Sigmoid colon (tissue), 7 donors: ENCODE measurements around the gene MBOAT1. TPM values are rescaled to one million over a fixed set of nuclear protein-coding genes. Genes with fewer than 3 reads are reported as not detected.
"Not testable (repeated sequence)": the region's sequence is repeated elsewhere in the genome, so short reads cannot be mapped to it uniquely, and the experiment has no call there.

Experiments used
- DNase-seq: peaks from one replicate; pipeline ENCODE4 v3.0.0-alpha.2; 2019
- H3K27ac ChIP-seq, 4 donors: fragments of 200-600 bp; sonication (generic); one replicate each; pipeline ENCODE4 v1.5.1; 2016 to 2019; ENCODE audit warnings: mild to moderate bottlenecking in 1 of 4
- H3K27me3 ChIP-seq, 3 donors: fragments of 200-600 bp; sonication (generic); one replicate each; pipeline ENCODE4 v1.5.1; 2019; ENCODE audit warnings: mild to moderate bottlenecking in 1 of 3
- H3K36me3 ChIP-seq, 4 donors: fragments of 200-600 bp; sonication (generic); one replicate each; pipeline ENCODE4 v1.5.1; 2016 to 2019
- H3K4me1 ChIP-seq, 4 donors: fragments of 200-600 bp; sonication (generic); one replicate each; pipeline ENCODE4 v1.5.1; 2017 to 2019
- H3K4me3 ChIP-seq, 4 donors: fragments of 200-600 bp; sonication (generic); one replicate each; pipeline ENCODE4 v1.5.1; 2017 to 2019; ENCODE audit warnings: mild to moderate bottlenecking in 2 of 4, moderate library complexity in 1 of 4
- H3K9me3 ChIP-seq, 4 donors: fragments of 200-600 bp in 3 of 4; sonication (generic) in 3 of 4; one replicate each; pipeline versions ENCODE4 v1.5.1 to v1.6.1; 2013 to 2019
- EP300 ChIP-seq, 4 donors: sonication (generic); formaldehyde crosslinking; IDR thresholded peaks; one replicate each; pipeline ENCODE4 v1.6.1; 2017; ENCODE audit warnings: antibody characterized with exemption in 4 of 4
- POLR2A ChIP-seq, 2 donors: fragments of 450-650 bp; IDR thresholded peaks; one replicate each; pipeline ENCODE4 v1.6.1; 2016; ENCODE audit warnings: antibody characterized with exemption in 2 of 2, mild to moderate bottlenecking in 2 of 2, moderate library complexity in 2 of 2
- POLR2AphosphoS5 ChIP-seq, 4 donors: sonication (generic); formaldehyde crosslinking; IDR thresholded peaks; one replicate each; pipeline ENCODE4 v1.6.1; 2017; ENCODE audit warnings: antibody characterized with exemption in 4 of 4
- WGBS, 2 donors: extraction: QIAGEN DNeasy Blood & Tissue Kit; methylation state at CpG; one replicate each; pipeline ENCODE4 v1.1.7; 2013; 5-methylcytosine and 5-hydroxymethylcytosine counted together
- intact Hi-C: fragments of 100-400 bp; cut with DNase I; formaldehyde crosslinking; loops from one replicate; pipeline ENCODE4 v1.15.1; 2023
- polyA plus RNA-seq, 3 donors: library from polyadenylated mRNA; stranded (reverse); fragments of 200-250 nt; gene quantifications; one replicate each; pipeline ENCODE4 v1.2.3, GENCODE V29; 2013
- total RNA-seq, 4 donors: library from RNA; depleted of rRNA; stranded (reverse); fragments of >200 nt; gene quantifications; one replicate each; pipeline ENCODE4 v1.1.0, GENCODE V29; 2016
- TF ChIP-seq, protein P1 (sequence below), 4 experiments: fragments of 450-650 bp in 3 of 4; fragments of 200-600 bp in 1 of 4; IDR thresholded peaks; one replicate each; pipeline ENCODE4 v1.5.1; 2016 to 2019; ENCODE audit warnings: antibody characterized with exemption in 4 of 4, mild to moderate bottlenecking in 3 of 4, moderate library complexity in 2 of 4
- donor health status: healthy with polysubstance abuse.
- donor health status: Bipolar disorder and iron deficiency.
- donor health status: healthy.

Gene MBOAT1
- total and polyA plus RNA-seq, 7 donors = 2.4 to 16.6 (median 10.7) TPM

DNA sequence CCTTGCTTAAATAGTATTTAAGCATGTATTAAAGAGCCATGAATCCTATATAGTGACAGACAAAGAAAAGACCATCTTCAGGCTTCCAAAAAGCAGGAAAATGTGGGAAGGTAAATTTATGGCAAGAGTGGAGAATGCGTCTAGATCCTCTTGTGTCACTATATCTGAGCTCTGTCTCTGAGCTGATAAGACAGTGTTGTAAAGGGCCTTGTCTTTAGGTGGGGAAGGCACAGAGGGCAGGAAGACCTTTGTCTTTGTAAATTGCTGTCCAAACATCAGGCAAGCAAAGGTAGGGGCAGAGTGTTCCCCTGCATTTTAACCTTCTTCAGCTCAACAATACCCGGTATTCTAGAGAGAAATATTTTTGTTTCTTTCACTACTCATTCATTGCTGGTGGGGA is 33.9 kb upstream of the MBOAT1 start:
- Histone ChIP-seq H3K4me1 (peaks cover 0 to 19% (median 9%) of the 10 kb centered on the region in 4 donors), H3K27ac (peak overlapping the region in 3 of 4 donors; percentile 17 to 56 (median 42)), H3K36me3 (no peaks in the 10 kb centered on the region), H3K4me3 (no peak overlapping the region), H3K9me3 (no peaks in the 10 kb centered on the region), H3K27me3 (no peaks in the 10 kb centered on the region)
- WGBS, 2 donors = 12 to 52% methylated on average over 2 of the region's 2 CpGs
- no peak for TF ChIP-seq EP300 (IDR thresholded peaks at IDR 0.05)
- TF ChIP-seq POLR2AphosphoS5 (IDR thresholded peaks at IDR 0.05) = no peak
- TF ChIP-seq, protein P1, sequence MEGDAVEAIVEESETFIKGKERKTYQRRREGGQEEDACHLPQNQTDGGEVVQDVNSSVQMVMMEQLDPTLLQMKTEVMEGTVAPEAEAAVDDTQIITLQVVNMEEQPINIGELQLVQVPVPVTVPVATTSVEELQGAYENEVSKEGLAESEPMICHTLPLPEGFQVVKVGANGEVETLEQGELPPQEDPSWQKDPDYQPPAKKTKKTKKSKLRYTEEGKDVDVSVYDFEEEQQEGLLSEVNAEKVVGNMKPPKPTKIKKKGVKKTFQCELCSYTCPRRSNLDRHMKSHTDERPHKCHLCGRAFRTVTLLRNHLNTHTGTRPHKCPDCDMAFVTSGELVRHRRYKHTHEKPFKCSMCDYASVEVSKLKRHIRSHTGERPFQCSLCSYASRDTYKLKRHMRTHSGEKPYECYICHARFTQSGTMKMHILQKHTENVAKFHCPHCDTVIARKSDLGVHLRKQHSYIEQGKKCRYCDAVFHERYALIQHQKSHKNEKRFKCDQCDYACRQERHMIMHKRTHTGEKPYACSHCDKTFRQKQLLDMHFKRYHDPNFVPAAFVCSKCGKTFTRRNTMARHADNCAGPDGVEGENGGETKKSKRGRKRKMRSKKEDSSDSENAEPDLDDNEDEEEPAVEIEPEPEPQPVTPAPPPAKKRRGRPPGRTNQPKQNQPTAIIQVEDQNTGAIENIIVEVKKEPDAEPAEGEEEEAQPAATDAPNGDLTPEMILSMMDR (IDR thresholded peaks at IDR 0.05) = no peak
- TF ChIP-seq POLR2A (IDR thresholded peaks at IDR 0.05) = no peak
- intact Hi-C loops = no loop called here
- no peak for DNase-seq

DNA sequence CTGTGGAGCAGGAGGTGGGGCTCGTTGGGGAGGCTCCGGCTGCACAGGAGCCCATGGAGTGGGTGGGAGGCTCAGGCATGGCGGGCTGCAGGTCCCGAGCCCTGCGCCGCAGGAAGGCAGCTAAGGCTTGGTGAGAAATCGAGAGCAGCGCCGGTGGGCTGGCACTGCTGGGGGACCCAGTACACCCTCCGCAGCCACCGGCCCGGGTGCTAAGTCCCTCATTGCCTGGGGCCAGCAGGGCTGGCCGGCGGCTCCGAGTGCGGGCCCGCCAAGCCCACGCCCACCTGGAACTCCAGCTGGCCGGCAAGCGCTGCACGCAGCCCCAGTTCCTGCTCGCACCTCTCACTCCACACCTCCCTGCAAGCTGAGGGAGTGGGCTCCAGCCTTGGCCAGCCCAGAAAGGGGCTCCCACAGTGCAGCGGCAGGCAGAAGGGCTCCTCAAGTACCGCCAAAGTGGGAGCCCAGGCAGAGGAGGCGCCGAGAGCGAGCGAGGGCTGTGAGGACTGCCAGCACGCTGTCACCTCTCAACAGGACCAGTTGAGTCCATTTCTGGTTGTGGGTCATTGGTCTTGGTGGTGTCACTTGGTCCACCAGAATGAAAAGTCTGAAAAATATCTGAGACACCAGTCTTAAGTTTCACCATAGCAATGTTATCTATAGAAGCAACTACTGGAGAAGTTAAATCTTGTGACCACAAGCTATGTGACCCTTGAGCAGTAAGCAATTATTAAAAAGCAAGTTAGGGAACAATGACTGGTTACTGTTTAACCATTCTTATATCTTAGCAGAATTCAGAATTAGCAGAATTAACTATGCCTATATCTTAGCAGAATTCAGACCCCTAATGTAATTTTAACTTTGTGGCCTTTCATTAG is 32.8 kb upstream of the MBOAT1 start:
- Histone ChIP-seq H3K27ac (peak overlapping the region in 2 of 4 donors; percentile 42 to 56), H3K4me1 (peaks cover 0 to 19% (median 9%) of the 10 kb centered on the region in 4 donors)
- H3K4me3 ChIP-seq, intact Hi-C loops, DNase-seq, H3K27me3 ChIP-seq, H3K36me3 ChIP-seq, H3K9me3 ChIP-seq: not testable (repeated sequence)
- WGBS, 2 donors = 94 to 97% methylated on average over 29 of the region's 29 CpGs

DNA sequence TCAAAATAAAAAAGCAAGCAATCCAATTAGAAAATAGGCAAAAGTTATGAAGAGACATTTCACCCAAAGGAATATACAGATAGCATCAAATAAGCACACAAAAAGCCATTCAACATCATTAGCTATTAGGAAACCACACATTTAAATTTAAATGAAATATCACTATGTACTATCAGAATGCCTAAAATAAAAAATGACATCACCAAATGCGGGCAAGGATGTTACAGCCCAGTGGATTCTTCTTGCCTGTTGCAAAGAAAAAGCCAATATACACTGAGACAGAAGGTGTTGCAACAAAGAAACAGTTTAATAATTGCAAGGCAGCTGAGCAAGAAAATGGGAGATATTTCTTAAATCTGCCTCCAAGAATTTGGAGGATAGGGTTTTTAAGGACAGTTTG is 31.0 kb upstream of the MBOAT1 start:
- H3K27ac ChIP-seq = no peak overlapping the region
- TF ChIP-seq POLR2AphosphoS5 (IDR thresholded peaks at IDR 0.05) (no peak), POLR2A (IDR thresholded peaks at IDR 0.05) (no peak), EP300 (IDR thresholded peaks at IDR 0.05) (no peak)
- H3K27me3 ChIP-seq = no peaks in the 10 kb centered on the region
- no peak for DNase-seq
- H3K9me3 ChIP-seq = no peaks in the 10 kb centered on the region
- no peaks in the 10 kb centered on the region for H3K36me3 ChIP-seq
- intact Hi-C loops = no loop called here
- H3K4me1 ChIP-seq = peaks cover 0 to 27% (median 9%) of the 10 kb centered on the region in 4 donors
- no peak overlapping the region for H3K4me3 ChIP-seq
- 94 to 99% methylated on average over 1 of the region's 1 CpG for WGBS, 2 donors

DNA sequence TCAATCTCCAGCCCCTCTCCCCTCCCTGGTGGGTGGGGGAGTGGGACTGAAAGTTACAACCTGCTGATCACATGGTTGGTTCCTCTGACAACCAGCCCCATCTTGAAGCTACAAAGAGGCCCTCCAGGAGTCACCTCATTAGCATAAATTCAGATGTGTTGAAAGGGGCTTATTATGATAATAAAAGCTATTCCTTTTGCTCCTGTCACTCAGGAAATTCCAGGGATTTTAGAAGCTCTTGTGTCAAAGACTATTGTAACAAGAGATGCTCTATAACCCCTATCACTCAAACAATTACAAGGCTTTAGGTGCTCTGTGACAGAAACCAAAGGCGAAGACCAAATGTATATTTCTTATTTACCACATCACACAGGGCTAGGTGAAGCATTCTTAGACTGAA is 30.1 kb upstream of the MBOAT1 start:
- Histone ChIP-seq H3K4me3 (no peak overlapping the region), H3K27me3 (no peaks in the 10 kb centered on the region), H3K27ac (no peak overlapping the region), H3K4me1 (peaks cover 0 to 27% (median 9%) of the 10 kb centered on the region in 4 donors), H3K36me3 (no peaks in the 10 kb centered on the region), H3K9me3 (no peaks in the 10 kb centered on the region)
- intact Hi-C loops = no loop called here
- no peak for TF ChIP-seq POLR2AphosphoS5 (IDR thresholded peaks at IDR 0.05)
- TF ChIP-seq, protein P1 (IDR thresholded peaks at IDR 0.05) = no peak
- no peak for TF ChIP-seq POLR2A (IDR thresholded peaks at IDR 0.05)
- TF ChIP-seq EP300 (IDR thresholded peaks at IDR 0.05) = no peak
- 94 to 96% methylated on average over 1 of the region's 1 CpG for WGBS, 2 donors
- DNase-seq = no peak

DNA sequence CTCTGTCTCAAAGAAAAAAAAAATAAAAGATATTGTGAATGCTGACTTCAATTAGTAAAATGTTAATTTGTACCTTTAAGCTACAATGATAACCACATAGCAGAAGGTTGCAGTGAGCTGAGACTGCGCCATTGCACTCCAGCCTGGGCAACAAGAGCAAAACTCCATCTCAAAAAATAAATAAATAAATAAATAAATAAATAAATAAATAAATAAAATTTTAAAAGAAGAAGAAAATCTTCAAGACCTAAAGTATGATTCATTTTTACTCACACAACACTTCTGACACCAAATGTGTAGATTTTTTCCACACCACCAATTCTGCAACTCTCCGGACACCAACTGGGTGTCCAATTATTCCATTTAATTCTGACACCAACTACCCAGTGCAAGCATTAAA is 28.8 kb upstream of the MBOAT1 start:
- intact Hi-C loops = no loop called here
- Histone ChIP-seq H3K36me3 (no peaks in the 10 kb centered on the region), H3K4me1 (peaks cover 0 to 17% (median 2%) of the 10 kb centered on the region in 4 donors), H3K27ac (no peak overlapping the region), H3K4me3 (no peak overlapping the region), H3K27me3 (no peaks in the 10 kb centered on the region), H3K9me3 (no peaks in the 10 kb centered on the region)
- DNase-seq = no peak
- TF ChIP-seq EP300 (IDR thresholded peaks at IDR 0.05) (no peak), POLR2AphosphoS5 (IDR thresholded peaks at IDR 0.05) (no peak), POLR2A (IDR thresholded peaks at IDR 0.05) (no peak)
- TF ChIP-seq, protein P1 (IDR thresholded peaks at IDR 0.05) = no peak
- 95 to 98% methylated on average over 2 of the region's 2 CpGs for whole genome bisulfite sequencing, 2 donors
